Uterus (tissue), 4 donors: Measurements from ENCODE around the gene LETM1. TPM values are rescaled to one million over a fixed set of nuclear protein-coding genes. Genes with fewer than 3 reads are reported as not detected.
A peak's percentile ranks its signal among the peaks of the same experiment; 100 is the strongest.

Source experiments
- DNase-seq, 2 donors: peaks; one replicate each; pipeline ENCODE4 v3.0.0-alpha.2; 2019 to 2020
- H3K27ac ChIP-seq, 2 donors: fragments of 200-600 bp; sonication (generic); 1 replicate in 1 of 2; 2 replicates in 1 of 2; pipeline ENCODE4 v1.5.1; 2016 to 2018
- H3K27me3 ChIP-seq, 2 donors: fragments of 200-600 bp; sonication (generic); one replicate each; pipeline ENCODE4 v1.5.1; 2018 to 2019; ENCODE audit warnings: control low read depth in 1 of 2
- H3K36me3 ChIP-seq, 2 donors: fragments of 200-600 bp; sonication (generic); one replicate each; pipeline ENCODE4 v1.5.1; 2019; ENCODE audit warnings: control low read depth in 1 of 2
- H3K4me1 ChIP-seq, 2 donors: fragments of 200-600 bp; sonication (generic); one replicate each; pipeline ENCODE4 v1.5.1; 2018 to 2019; ENCODE audit warnings: control low read depth in 1 of 2
- H3K4me3 ChIP-seq, 2 donors: fragments of 200-600 bp; sonication (generic); 1 replicate in 1 of 2; 2 replicates in 1 of 2; pipeline ENCODE4 v1.5.1; 2018 to 2019; ENCODE audit warnings: mild to moderate bottlenecking in 1 of 2
- H3K9me3 ChIP-seq, 2 donors: fragments of 200-600 bp; sonication (generic); one replicate each; pipeline ENCODE4 v1.5.1; 2019; ENCODE audit warnings: control low read depth in 1 of 2
- CTCF ChIP-seq, 4 experiments: fragments of 200-600 bp in 2 of 4; fragments of 450-650 bp in 2 of 4; sonication (generic) in 2 of 4; IDR thresholded peaks; one replicate each; pipeline ENCODE4 v1.5.1; 2016 to 2019; ENCODE audit warnings: antibody characterized with exemption in 4 of 4, mild to moderate bottlenecking in 2 of 4, moderate library complexity in 1 of 4
- POLR2A ChIP-seq, 2 donors: fragments of 450-650 bp; IDR thresholded peaks; one replicate each; pipeline ENCODE4 v1.6.1; 2016; ENCODE audit warnings: antibody characterized with exemption in 2 of 2, mild to moderate bottlenecking in 1 of 2, moderate library complexity in 1 of 2
- intact Hi-C: fragments of 100-400 bp; cut with DNase I; formaldehyde crosslinking; loops from one replicate; pipeline ENCODE4 v1.15.1; 2023; ENCODE audit warnings: low total_unique reads
- total RNA-seq, 4 donors: library from RNA; depleted of rRNA in 3 of 4; stranded (reverse); fragments of >200 nt in 3 of 4; gene quantifications; one replicate each; pipeline versions ENCODE4 v1.1.0 to v1.2.4, GENCODE V29; 2014 to 2023
- donor health status: DM: yes; HTN: yes; CAD: no.

Gene LETM1
- total RNA-seq, 4 donors from 2014 or later, result 12.4 to 44.3 (median 31.3) TPM

- TF ChIP-seq CTCF (IDR thresholded peaks at IDR 0.05), result no peak
- Histone ChIP-seq H3K4me3 (peak overlapping the region; percentile 45 to 97), H3K9me3 (no peaks in the 10 kb centered on the region), H3K27ac (peak overlapping the region; percentile 94 to 100), H3K36me3 (no peaks in the 10 kb centered on the region), H3K4me1 (no peaks in the 10 kb centered on the region), H3K27me3 (peaks cover 0 to 9% of the 10 kb centered on the region in 2 donors)
- intact Hi-C loops, result no loop called here
- peak; percentile 74 to 77 for DNase-seq
Observed at GRCh38 chr4:1870328-1870577, 14.3 kb upstream of the LETM1 start.

GRCh38 chr4:1869530-1870327 is 13.8 kb upstream of the LETM1 start:
- peak overlapping the region; percentile 45 to 97 for H3K4me3 ChIP-seq
- no peaks in the 10 kb centered on the region for H3K9me3 ChIP-seq
- H3K27me3 ChIP-seq, result peaks cover 0 to 9% of the 10 kb centered on the region in 2 donors
- H3K4me1 ChIP-seq, result no peaks in the 10 kb centered on the region
- no peaks in the 10 kb centered on the region for H3K36me3 ChIP-seq
- peak overlapping the region; percentile 94 to 100 for H3K27ac ChIP-seq
- intact Hi-C loops, result no loop called here
- TF ChIP-seq CTCF (IDR thresholded peaks at IDR 0.05) (no peak), POLR2A (IDR thresholded peaks at IDR 0.05) (no peak)
- DNase-seq, result peak in 1 of 2 donors; percentile 27

- H3K4me1 ChIP-seq, result no peaks in the 10 kb centered on the region
- H3K36me3 ChIP-seq, result no peaks in the 10 kb centered on the region
- no peak overlapping the region for H3K27ac ChIP-seq
- peaks cover 0 to 9% of the 10 kb centered on the region in 2 donors for H3K27me3 ChIP-seq
- TF ChIP-seq POLR2A (IDR thresholded peaks at IDR 0.05), result no peak
- no peak for TF ChIP-seq CTCF (IDR thresholded peaks at IDR 0.05)
- no peaks in the 10 kb centered on the region for H3K9me3 ChIP-seq
- no peak for DNase-seq
- no peak overlapping the region for H3K4me3 ChIP-seq
- intact Hi-C loops, result no loop called here
Observed at GRCh38 chr4:1868912-1869311, 13.0 kb upstream of the LETM1 start.

- TF ChIP-seq POLR2A (IDR thresholded peaks at IDR 0.05) (no peak), CTCF (IDR thresholded peaks at IDR 0.05) (no peak)
- Histone ChIP-seq H3K4me1 (no peaks in the 10 kb centered on the region), H3K27ac (no peak overlapping the region), H3K27me3 (peaks cover 0 to 9% of the 10 kb centered on the region in 2 donors), H3K4me3 (no peak overlapping the region), H3K9me3 (no peaks in the 10 kb centered on the region), H3K36me3 (no peaks in the 10 kb centered on the region)
- no peak for DNase-seq
- intact Hi-C loops, result no loop called here
Observed at GRCh38 chr4:1868293-1868692, 12.3 kb upstream of the LETM1 start.

GRCh38 chr4:1866189-1866661 is 10.3 kb upstream of the LETM1 start:
- no peak for TF ChIP-seq CTCF (IDR thresholded peaks at IDR 0.05)
- no peak for TF ChIP-seq POLR2A (IDR thresholded peaks at IDR 0.05)

More at GRCh38 chr4:1866189-1866661, 10.3 kb upstream of the LETM1 start:
- Histone ChIP-seq H3K4me3 (no peak overlapping the region), H3K4me1 (no peaks in the 10 kb centered on the region), H3K27me3 (peaks cover 0 to 9% of the 10 kb centered on the region in 2 donors), H3K36me3 (no peaks in the 10 kb centered on the region), H3K27ac (no peak overlapping the region), H3K9me3 (no peaks in the 10 kb centered on the region)
- no peak for DNase-seq
- intact Hi-C loops, result no loop called here
